IPS-NIHi7 (cell line): ENCODE results near the gene DPY30.

Experiments
- DNase-seq: peaks from one replicate; pipeline ENCODE4 v3.0.0; 2012; ENCODE audit warnings: mixed read lengths; ENCODE audit errors: extremely low spot score

The DPY30 gene

GRCh38 chr2:32009516-32010256 is 29.9 kb downstream of the DPY30 start:
- DNase-seq = peak; percentile 20

- peak; percentile 13 for DNase-seq
These were observed 30.6 kb downstream of the DPY30 start for GRCh38 chr2:32008805-32009515.

GRCh38 chr2:32007121-32007391 is 32.5 kb downstream of the DPY30 start:
- no peak for DNase-seq

- no peak for DNase-seq
These were observed 34.1 kb downstream of the DPY30 start for GRCh38 chr2:32005371-32005976.

- no peak for DNase-seq
These were observed 35.8 kb downstream of the DPY30 start for GRCh38 chr2:32003791-32004190.

- DNase-seq = no peak
These were observed 37.2 kb downstream of the DPY30 start for GRCh38 chr2:32002406-32002805.

GRCh38 chr2:31999438-31999837 is 40.2 kb downstream of the DPY30 start:
- no peak for DNase-seq

- no peak for DNase-seq
These were observed 40.7 kb downstream of the DPY30 start for GRCh38 chr2:31998731-31999383.

- DNase-seq = no peak
These were observed 42.0 kb downstream of the DPY30 start for GRCh38 chr2:31997653-31998052.

GRCh38 chr2:31996571-31997150 is 42.9 kb downstream of the DPY30 start:
- DNase-seq = no peak

- no peak for DNase-seq
These were observed 46.7 kb downstream of the DPY30 start for GRCh38 chr2:31992934-31993333.

GRCh38 chr2:31992025-31992579 is 47.5 kb downstream of the DPY30 start:
- DNase-seq = no peak

GRCh38 chr2:31989946-31990345 is 49.7 kb downstream of the DPY30 start:
- DNase-seq = no peak

GRCh38 chr2:31987454-31988220 is 52.0 kb downstream of the DPY30 start:
- no peak for DNase-seq

- DNase-seq = no peak
These were observed 52.7 kb downstream of the DPY30 start for GRCh38 chr2:31986906-31987305.

GRCh38 chr2:31983762-31984467 is 55.7 kb downstream of the DPY30 start:
- no peak for DNase-seq

GRCh38 chr2:31980674-31981356 is 58.8 kb downstream of the DPY30 start:
- DNase-seq = peak; percentile 56

GRCh38 chr2:31979956-31980355 is 59.6 kb downstream of the DPY30 start:
- no peak for DNase-seq

- no peak for DNase-seq
These were observed 60.6 kb downstream of the DPY30 start for GRCh38 chr2:31979018-31979417.

- no peak for DNase-seq
These were observed 61.2 kb downstream of the DPY30 start for GRCh38 chr2:31978436-31978835.
